MM.1S (cell line): ENCODE data around the gene APOM.

ENCODE experiments used
- EZH2 ChIP-seq: fragments of 300-600 bp; sonication (generic); optimal IDR thresholded peaks from 2 replicates; pipeline ENCODE3; 2017; ENCODE audit warnings: low read depth, mild to moderate bottlenecking, antibody characterized with exemption, low read length, mixed read lengths
- EZH2phosphoT487 ChIP-seq: fragments of 300-600 bp; sonication (generic); IDR thresholded peaks from 2 replicates; pipeline ENCODE4 v1.6.1; 2018; ENCODE audit warnings: antibody characterized with exemption, low read length
- TF ChIP-seq, protein P1 (sequence below): fragments of 300-600 bp; sonication (generic); IDR thresholded peaks from 2 replicates; pipeline ENCODE4 v1.5.1; 2016; ENCODE audit warnings: antibody characterized with exemption, low read length, mixed read lengths

- TF ChIP-seq EZH2 (no peak), EZH2phosphoT487 (no peak)
- TF ChIP-seq, protein P1, sequence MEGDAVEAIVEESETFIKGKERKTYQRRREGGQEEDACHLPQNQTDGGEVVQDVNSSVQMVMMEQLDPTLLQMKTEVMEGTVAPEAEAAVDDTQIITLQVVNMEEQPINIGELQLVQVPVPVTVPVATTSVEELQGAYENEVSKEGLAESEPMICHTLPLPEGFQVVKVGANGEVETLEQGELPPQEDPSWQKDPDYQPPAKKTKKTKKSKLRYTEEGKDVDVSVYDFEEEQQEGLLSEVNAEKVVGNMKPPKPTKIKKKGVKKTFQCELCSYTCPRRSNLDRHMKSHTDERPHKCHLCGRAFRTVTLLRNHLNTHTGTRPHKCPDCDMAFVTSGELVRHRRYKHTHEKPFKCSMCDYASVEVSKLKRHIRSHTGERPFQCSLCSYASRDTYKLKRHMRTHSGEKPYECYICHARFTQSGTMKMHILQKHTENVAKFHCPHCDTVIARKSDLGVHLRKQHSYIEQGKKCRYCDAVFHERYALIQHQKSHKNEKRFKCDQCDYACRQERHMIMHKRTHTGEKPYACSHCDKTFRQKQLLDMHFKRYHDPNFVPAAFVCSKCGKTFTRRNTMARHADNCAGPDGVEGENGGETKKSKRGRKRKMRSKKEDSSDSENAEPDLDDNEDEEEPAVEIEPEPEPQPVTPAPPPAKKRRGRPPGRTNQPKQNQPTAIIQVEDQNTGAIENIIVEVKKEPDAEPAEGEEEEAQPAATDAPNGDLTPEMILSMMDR: no peak
These were observed 37.8 kb downstream of the APOM start for GRCh38 chr6:31693535-31693934.
